Measurements from ENCODE around the gene ZBTB21.

ZBTB21 gene

GRCh38 chr21:42009831-42010506 lies at the start of gene ZBTB21:
TSS of gene ZBTB21 (minus strand) at chr21:42010360. CDS start at chr21:41994095, 16,265 bp downstream.
- DNase-seq, result peak; percentile 98

- no peak for DNase-seq
Measured at GRCh38 chr21:42059721-42060120, 49.6 kb upstream of the ZBTB21 start.

GRCh38 chr21:42059141-42059540 lies 49.0 kb upstream of the ZBTB21 start:
- DNase-seq, result no peak

DNA sequence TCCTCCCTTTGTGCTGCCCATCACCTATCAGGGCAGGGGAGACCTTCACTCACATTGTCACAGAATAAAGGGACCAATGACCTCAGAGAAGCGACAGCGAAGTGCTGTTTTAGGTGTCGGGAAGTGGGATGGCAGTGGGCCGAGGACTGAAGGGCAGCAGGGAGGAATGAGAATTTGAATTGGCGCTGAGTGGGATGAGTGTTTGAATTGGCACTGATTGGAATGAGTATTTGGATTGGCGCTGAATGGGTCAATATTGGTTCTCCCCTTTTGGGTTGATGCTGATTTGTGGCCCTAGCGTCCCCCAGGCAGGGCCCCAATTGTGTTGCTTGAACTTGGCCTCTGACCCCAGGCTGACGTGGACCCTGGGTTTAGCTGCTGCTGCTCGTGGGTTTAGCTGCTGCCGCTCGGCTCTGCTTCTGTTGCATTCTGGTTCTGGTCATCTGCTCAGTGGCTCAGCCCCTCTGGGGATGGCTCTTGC lies 48.5 kb upstream of the ZBTB21 start:
- DNase-seq, result no peak

- no peak for DNase-seq
Measured at GRCh38 chr21:42057851-42058437, 47.8 kb upstream of the ZBTB21 start.

GRCh38 chr21:42056996-42057689 lies 47.0 kb upstream of the ZBTB21 start:
- peak; percentile 81 for DNase-seq

DNA sequence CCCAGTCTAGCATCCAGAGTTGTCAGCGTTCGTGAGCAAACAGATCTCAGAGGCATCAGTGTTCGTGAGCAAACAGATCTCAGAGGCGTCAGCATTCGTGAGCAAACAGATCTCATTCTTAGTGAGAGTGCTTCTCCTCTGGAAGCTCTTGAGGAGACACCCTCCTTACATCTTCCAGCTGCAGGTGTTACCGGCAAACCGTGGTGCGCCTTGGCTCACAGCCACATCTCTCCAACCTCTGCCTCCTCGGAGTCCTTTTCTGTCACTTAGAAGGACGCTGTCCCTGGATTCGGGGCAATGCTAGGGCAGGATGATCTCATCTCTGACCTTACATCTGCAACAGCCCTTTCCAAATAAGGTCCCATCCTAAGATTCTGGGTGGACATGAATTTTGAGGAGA lies 46.3 kb upstream of the ZBTB21 start:
- DNase-seq, result no peak

DNA sequence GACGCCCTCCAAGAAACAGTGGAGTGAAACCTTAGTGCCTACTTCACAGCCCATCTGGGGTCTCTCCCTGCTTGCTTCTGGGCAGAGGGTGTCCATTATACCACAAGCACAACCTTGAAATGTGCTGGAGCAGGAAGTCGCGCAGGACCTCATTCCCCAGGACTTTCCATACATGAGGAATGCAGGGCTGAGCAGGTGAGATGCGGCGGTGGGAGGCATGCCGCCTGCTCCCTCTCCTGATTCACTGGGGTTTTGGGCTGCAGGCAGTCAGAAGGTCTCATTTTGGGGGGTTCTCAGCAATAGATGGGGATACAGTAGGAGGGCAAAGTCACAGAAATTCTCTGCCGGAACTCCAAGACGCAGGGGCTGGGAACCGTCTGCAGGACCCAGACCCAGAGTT lies 45.3 kb upstream of the ZBTB21 start:
- no peak for DNase-seq

DNA sequence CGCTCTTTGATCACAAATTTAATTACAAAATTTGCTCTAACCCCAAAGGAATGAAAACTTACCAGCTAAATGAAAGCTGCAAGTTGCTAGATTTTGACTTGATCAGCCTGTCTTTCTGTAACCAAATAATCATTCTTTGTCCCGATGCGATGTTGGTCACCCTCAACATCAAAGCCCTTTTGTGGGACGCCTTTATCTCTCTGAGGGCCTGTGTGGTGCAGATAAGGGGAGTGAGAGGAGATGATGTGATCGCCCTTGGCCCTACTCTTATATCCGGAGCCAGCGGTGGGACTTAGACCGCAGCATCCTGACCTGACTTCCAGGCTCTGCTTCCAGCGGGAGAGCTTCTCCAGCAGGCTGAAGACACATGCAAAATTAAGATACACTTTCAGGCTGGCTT lies 41.6 kb upstream of the ZBTB21 start:
- no peak for DNase-seq

GRCh38 chr21:42049578-42050430 lies 39.6 kb upstream of the ZBTB21 start:
- DNase-seq, result no peak

GRCh38 chr21:42048870-42049577 lies 38.9 kb upstream of the ZBTB21 start:
- DNase-seq, result no peak

- peak; percentile 94 for DNase-seq
Measured at GRCh38 chr21:42047821-42048613, 37.9 kb upstream of the ZBTB21 start.

- DNase-seq, result no peak
Measured at GRCh38 chr21:42044871-42045495, 34.8 kb upstream of the ZBTB21 start.

DNA sequence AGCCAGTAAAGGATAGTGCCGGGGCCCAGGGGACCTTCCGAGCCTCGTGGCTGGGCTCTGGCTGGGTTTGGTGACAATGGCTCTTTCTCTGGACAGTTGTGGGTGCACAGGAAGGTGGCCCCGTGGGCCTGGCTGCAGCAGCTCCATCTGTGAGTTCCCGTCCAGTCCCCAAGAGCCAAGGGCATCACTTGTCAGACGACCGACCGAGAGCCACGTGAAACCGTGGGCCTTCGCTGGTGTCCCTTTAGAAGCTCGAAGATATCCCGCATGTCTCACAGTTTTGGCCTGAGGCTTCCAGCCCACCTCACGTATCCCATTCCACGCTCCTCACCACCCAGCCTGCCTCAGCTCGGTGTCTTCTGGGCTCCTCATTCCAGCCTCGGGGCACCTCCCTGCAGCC lies 33.8 kb upstream of the ZBTB21 start:
- no peak for DNase-seq

- DNase-seq, result no peak
Measured at GRCh38 chr21:42043201-42043895, 33.2 kb upstream of the ZBTB21 start.

DNA sequence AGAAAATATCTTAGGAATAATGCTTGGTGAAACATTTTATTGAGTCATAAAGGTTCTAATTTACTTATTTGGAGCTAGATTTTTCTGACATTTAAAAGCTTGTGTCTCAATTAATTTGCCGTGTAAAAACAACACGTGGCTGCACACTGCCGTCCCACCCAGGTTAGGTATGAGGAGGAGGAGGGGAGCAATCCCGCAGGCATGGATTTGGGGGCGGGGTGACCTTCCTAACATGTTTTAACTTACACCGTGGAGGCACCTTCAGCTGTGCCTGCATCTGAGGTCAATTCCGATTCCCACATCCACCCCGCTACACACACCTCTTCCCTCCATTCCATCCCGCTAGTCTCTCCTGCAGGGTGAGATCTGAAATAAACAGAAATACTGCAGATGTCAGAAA lies 32.5 kb upstream of the ZBTB21 start:
- no peak for DNase-seq

GRCh38 chr21:42041711-42042110 lies 31.6 kb upstream of the ZBTB21 start:
- no peak for DNase-seq

DNA sequence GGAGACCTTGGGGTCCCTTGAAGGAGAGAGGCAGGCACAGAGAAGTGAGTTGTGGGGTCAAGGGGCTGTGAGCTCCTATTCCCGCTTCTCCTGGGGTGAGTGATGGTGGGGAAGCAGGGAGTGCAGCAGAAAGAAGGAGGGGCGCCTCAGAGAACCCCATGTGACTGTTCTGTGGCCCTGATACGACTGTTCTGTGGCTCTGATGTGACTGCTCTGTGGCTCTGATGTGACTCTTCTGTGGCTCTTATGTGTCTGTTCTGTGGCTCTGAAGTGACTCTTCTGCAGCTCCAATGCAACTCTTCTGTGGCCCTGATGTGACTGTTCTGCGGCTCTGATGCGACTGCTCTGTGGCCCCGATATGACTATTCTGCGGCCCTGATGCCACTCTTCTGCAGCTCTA lies 31.1 kb upstream of the ZBTB21 start:
- no peak for DNase-seq

DNA sequence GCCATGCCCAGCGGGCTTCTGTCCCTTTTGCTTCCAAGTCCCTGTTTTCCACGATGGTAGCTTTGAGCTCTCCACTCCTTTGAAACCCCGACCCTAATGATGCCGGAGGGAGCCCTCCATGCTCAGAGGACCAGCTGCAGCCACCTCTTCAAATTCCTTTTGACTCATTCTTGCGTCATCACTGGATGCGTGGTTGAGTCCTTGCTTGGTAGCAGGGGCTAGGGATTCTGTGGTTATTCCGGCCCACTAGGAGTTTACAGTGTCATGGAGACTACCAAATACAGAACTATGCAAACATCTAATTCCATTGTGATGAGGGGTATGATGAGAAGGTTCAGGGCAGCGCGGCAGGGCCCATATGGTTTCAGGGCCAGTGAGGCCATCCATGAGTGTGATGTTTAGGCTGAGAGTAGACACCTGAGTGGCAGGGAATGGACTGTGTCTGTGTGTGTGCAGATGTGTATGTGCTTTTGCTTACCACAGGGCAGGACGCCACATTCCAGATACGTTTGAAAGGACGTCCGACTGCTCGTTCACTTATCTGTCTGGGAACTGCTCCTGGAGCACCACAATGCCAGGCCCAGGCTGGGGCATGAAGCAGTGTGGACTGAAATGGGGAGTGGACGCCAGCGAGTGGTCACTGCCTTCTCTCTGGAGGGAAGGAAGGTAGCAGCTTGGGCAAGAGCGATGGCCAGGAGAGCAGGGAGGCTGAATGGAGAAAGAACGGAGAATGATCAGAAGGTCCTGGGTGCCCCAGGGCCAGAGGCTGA lies 30.4 kb upstream of the ZBTB21 start:
- peak; percentile 100 for DNase-seq

- peak; percentile 92 for DNase-seq
Measured at GRCh38 chr21:42039911-42040351, 29.8 kb upstream of the ZBTB21 start.

Data from EL (cell line).